ENCODE data around the gene TMEM92.

The TMEM92 gene

GRCh38 chr17:50241431-50241830 lies 32.8 kb upstream of the TMEM92 start:
- no peak overlapping the region for H3K27ac ChIP-seq
- TF ChIP-seq ZFX (IDR thresholded peaks at IDR 0.05; ENCODE audit: borderline replicate concordance), result no peak
- TF ChIP-seq, protein P1, sequence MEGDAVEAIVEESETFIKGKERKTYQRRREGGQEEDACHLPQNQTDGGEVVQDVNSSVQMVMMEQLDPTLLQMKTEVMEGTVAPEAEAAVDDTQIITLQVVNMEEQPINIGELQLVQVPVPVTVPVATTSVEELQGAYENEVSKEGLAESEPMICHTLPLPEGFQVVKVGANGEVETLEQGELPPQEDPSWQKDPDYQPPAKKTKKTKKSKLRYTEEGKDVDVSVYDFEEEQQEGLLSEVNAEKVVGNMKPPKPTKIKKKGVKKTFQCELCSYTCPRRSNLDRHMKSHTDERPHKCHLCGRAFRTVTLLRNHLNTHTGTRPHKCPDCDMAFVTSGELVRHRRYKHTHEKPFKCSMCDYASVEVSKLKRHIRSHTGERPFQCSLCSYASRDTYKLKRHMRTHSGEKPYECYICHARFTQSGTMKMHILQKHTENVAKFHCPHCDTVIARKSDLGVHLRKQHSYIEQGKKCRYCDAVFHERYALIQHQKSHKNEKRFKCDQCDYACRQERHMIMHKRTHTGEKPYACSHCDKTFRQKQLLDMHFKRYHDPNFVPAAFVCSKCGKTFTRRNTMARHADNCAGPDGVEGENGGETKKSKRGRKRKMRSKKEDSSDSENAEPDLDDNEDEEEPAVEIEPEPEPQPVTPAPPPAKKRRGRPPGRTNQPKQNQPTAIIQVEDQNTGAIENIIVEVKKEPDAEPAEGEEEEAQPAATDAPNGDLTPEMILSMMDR (IDR thresholded peaks at IDR 0.05), result no peak

DNA sequence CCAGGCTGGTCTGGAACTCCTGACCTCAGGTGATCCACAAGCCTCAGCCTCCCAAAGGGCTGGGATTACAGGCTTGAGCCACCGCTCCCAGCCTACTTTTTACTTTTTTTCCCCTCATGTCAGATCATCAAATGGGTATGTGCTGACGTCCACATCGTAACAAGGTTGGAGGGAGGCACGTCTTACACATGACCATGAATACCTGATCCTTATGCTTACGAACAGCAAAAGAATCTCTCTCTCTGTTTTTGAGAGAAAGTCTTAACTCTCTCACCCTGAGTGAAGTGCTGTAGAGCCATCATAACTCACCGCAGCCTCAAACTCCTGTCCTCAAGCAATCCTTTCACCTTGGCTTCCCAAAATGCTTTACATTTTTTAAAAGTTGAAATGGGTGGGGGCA lies 29.5 kb upstream of the TMEM92 start:
- no peak for TF ChIP-seq ZFX (IDR thresholded peaks at IDR 0.05; ENCODE audit: borderline replicate concordance)
- TF ChIP-seq, protein P1 (IDR thresholded peaks at IDR 0.05), result no peak
- H3K27ac ChIP-seq, result no peak overlapping the region

DNA sequence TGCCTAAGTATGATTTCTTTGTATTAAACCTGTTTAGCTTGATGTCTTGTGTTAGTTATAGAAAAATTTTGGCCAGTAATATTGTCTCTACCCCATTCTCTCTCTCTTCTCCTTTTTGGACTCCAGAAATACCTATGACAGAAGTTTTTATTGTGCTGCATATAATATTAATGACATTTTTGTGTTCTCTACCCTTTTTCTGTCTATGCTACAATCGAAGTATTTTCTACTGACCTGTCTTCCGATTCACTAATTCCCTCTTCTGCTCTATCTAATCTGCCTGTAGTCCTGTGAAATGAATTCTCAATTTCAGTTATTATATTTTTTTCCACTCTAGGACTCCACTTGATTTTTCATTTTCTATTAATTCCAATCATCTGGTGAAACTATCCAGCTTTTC lies 26.0 kb upstream of the TMEM92 start:
- TF ChIP-seq, protein P1 (IDR thresholded peaks at IDR 0.05), result no peak
- no peak for TF ChIP-seq ZFX (IDR thresholded peaks at IDR 0.05; ENCODE audit: borderline replicate concordance)
- no peak overlapping the region for H3K27ac ChIP-seq

GRCh38 chr17:50252781-50253180 lies 21.5 kb upstream of the TMEM92 start:
- TF ChIP-seq, protein P1 (IDR thresholded peaks at IDR 0.05), result no peak
- no peak for TF ChIP-seq ZFX (IDR thresholded peaks at IDR 0.05; ENCODE audit: borderline replicate concordance)
- H3K27ac ChIP-seq, result no peak overlapping the region

GRCh38 chr17:50255766-50256635 lies 18.3 kb upstream of the TMEM92 start:
- no peak overlapping the region for H3K27ac ChIP-seq
- no peak for TF ChIP-seq ZFX (IDR thresholded peaks at IDR 0.05; ENCODE audit: borderline replicate concordance)
- TF ChIP-seq, protein P1 (IDR thresholded peaks at IDR 0.05), result no peak

GRCh38 chr17:50256826-50257618 lies 17.2 kb upstream of the TMEM92 start:
- H3K27ac ChIP-seq, result no peak overlapping the region
- TF ChIP-seq, protein P1 (IDR thresholded peaks at IDR 0.05), result no peak
- TF ChIP-seq ZFX (IDR thresholded peaks at IDR 0.05; ENCODE audit: borderline replicate concordance), result no peak
